Measurements from ENCODE around the gene INCENP. TPM values are rescaled to one million over a fixed set of nuclear protein-coding genes. Genes with fewer than 3 reads are reported as not detected.

The INCENP gene
- total and polyA plus RNA-seq, 4 donors, result 2.4 to 34.4 (median 4.7) TPM

- H3K36me3 ChIP-seq (ENCODE audit: control insufficient read depth in 4 of 4, insufficient read depth in 3 of 4, low read depth in 1 of 4, low read length in 3 of 4), result peaks cover 3 to 39% (median 20%) of the 10 kb centered on the region in 4 donors
These were observed 28.7 kb downstream of the INCENP start for GRCh38 chr11:62152245-62153086.

GRCh38 chr11:62153087-62153395 is 29.2 kb downstream of the INCENP start:
- no peak for DNase-seq (ENCODE audit: low spot score)
- 88% methylated on average over 2 of the region's 2 CpGs for WGBS
- H3K4me1 ChIP-seq (ENCODE audit: control insufficient read depth in 4 of 4, insufficient read depth in 4 of 4, low read length in 3 of 4), result no peaks in the 10 kb centered on the region
- TF ChIP-seq RXRA (IDR thresholded peaks at IDR 0.05), result no peak
- TF ChIP-seq EGR1 (IDR thresholded peaks at IDR 0.05; ENCODE audit: low read depth in 2 of 2), result no peak
- no peak for TF ChIP-seq TAF1 (conservative IDR thresholded peaks at IDR 0.05)
- TF ChIP-seq FOXA1 (IDR thresholded peaks at IDR 0.05), result no peak
- TF ChIP-seq NR2F2 (IDR thresholded peaks at IDR 0.05), result no peak
- TF ChIP-seq YY1 (IDR thresholded peaks at IDR 0.05), result no peak
- TF ChIP-seq, protein P1, sequence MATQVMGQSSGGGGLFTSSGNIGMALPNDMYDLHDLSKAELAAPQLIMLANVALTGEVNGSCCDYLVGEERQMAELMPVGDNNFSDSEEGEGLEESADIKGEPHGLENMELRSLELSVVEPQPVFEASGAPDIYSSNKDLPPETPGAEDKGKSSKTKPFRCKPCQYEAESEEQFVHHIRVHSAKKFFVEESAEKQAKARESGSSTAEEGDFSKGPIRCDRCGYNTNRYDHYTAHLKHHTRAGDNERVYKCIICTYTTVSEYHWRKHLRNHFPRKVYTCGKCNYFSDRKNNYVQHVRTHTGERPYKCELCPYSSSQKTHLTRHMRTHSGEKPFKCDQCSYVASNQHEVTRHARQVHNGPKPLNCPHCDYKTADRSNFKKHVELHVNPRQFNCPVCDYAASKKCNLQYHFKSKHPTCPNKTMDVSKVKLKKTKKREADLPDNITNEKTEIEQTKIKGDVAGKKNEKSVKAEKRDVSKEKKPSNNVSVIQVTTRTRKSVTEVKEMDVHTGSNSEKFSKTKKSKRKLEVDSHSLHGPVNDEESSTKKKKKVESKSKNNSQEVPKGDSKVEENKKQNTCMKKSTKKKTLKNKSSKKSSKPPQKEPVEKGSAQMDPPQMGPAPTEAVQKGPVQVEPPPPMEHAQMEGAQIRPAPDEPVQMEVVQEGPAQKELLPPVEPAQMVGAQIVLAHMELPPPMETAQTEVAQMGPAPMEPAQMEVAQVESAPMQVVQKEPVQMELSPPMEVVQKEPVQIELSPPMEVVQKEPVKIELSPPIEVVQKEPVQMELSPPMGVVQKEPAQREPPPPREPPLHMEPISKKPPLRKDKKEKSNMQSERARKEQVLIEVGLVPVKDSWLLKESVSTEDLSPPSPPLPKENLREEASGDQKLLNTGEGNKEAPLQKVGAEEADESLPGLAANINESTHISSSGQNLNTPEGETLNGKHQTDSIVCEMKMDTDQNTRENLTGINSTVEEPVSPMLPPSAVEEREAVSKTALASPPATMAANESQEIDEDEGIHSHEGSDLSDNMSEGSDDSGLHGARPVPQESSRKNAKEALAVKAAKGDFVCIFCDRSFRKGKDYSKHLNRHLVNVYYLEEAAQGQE (IDR thresholded peaks at IDR 0.05), result no peak
- TF ChIP-seq FOXA2 (IDR thresholded peaks at IDR 0.05), result no peak
- no peak for TF ChIP-seq HNF4G (IDR thresholded peaks at IDR 0.05)
- no peak for TF ChIP-seq SP1 (IDR thresholded peaks at IDR 0.05)
- TF ChIP-seq, protein P2, sequence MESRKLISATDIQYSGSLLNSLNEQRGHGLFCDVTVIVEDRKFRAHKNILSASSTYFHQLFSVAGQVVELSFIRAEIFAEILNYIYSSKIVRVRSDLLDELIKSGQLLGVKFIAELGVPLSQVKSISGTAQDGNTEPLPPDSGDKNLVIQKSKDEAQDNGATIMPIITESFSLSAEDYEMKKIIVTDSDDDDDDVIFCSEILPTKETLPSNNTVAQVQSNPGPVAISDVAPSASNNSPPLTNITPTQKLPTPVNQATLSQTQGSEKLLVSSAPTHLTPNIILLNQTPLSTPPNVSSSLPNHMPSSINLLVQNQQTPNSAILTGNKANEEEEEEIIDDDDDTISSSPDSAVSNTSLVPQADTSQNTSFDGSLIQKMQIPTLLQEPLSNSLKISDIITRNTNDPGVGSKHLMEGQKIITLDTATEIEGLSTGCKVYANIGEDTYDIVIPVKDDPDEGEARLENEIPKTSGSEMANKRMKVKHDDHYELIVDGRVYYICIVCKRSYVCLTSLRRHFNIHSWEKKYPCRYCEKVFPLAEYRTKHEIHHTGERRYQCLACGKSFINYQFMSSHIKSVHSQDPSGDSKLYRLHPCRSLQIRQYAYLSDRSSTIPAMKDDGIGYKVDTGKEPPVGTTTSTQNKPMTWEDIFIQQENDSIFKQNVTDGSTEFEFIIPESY (IDR thresholded peaks at IDR 0.05), result no peak
- TF ChIP-seq GABPA (IDR thresholded peaks at IDR 0.05 in 1 of 2, conservative IDR thresholded peaks at IDR 0.05 in 1 of 2), result no peak
- TF ChIP-seq JUND (IDR thresholded peaks at IDR 0.05), result no peak
- TF ChIP-seq HNF4A (conservative IDR thresholded peaks at IDR 0.05), result no peak
- H3K27ac ChIP-seq (ENCODE audit: low read depth in 1 of 2, low read length in 2 of 2), result no peak overlapping the region
- no peaks in the 10 kb centered on the region for H3K27me3 ChIP-seq (ENCODE audit: control insufficient read depth in 4 of 4, insufficient read depth in 4 of 4, low read length in 3 of 4)
- H3K36me3 ChIP-seq (ENCODE audit: control insufficient read depth in 4 of 4, insufficient read depth in 3 of 4, low read depth in 1 of 4, low read length in 3 of 4), result peaks cover 3 to 35% (median 15%) of the 10 kb centered on the region in 4 donors
- no peak overlapping the region for H3K9ac ChIP-seq (ENCODE audit: low read depth in 1 of 2, low read length in 2 of 2)
- H3K9me3 ChIP-seq (ENCODE audit: control insufficient read depth in 4 of 4, low read length in 3 of 4), result no peaks in the 10 kb centered on the region
- no peak overlapping the region for H3K4me3 ChIP-seq (ENCODE audit: low read depth in 1 of 3, low read length in 3 of 3)

More at GRCh38 chr11:62152245-62153086, 28.7 kb downstream of the INCENP start:
- H3K27ac ChIP-seq (ENCODE audit: low read depth in 1 of 2, low read length in 2 of 2), result no peak overlapping the region
- H3K9me3 ChIP-seq (ENCODE audit: control insufficient read depth in 4 of 4, low read length in 3 of 4), result no peaks in the 10 kb centered on the region
- H3K27me3 ChIP-seq (ENCODE audit: control insufficient read depth in 4 of 4, insufficient read depth in 4 of 4, low read length in 3 of 4), result no peaks in the 10 kb centered on the region
- no peaks in the 10 kb centered on the region for H3K4me1 ChIP-seq (ENCODE audit: control insufficient read depth in 4 of 4, insufficient read depth in 4 of 4, low read length in 3 of 4)
- H3K9ac ChIP-seq (ENCODE audit: low read depth in 1 of 2, low read length in 2 of 2), result no peak overlapping the region
- no peak for DNase-seq (ENCODE audit: low spot score)
- 95% methylated on average over 14 of the region's 14 CpGs for WGBS
- no peak overlapping the region for H3K4me3 ChIP-seq (ENCODE audit: low read depth in 1 of 3, low read length in 3 of 3)
- no peak for TF ChIP-seq HNF4A (conservative IDR thresholded peaks at IDR 0.05)
- TF ChIP-seq, protein P1 (IDR thresholded peaks at IDR 0.05), result no peak
- no peak for TF ChIP-seq GABPA (IDR thresholded peaks at IDR 0.05 in 1 of 2, conservative IDR thresholded peaks at IDR 0.05 in 1 of 2)
- TF ChIP-seq YY1 (IDR thresholded peaks at IDR 0.05), result no peak
- TF ChIP-seq ATF3 (IDR thresholded peaks at IDR 0.05), result no peak
